GM23248 (cell line): Measurements from ENCODE around the gene PLCB4. TPM values are rescaled to one million over a fixed set of nuclear protein-coding genes. Genes with fewer than 3 reads are reported as not detected.

ENCODE experiments used
- DNase-seq: peaks from one replicate; pipeline ENCODE4 v3.0.0-alpha.2; 2015
- H2AFZ ChIP-seq: fragments of 200-600 bp; sonication (generic); 2 replicates; pipeline ENCODE4 v1.6.1; 2016; ENCODE audit warnings: antibody characterized with exemption
- H3F3A ChIP-seq: fragments of 200-600 bp; sonication (generic); 2 replicates; pipeline ENCODE4 v1.6.1; 2016; ENCODE audit warnings: mild to moderate bottlenecking, antibody characterized with exemption, mixed run types; ENCODE audit not compliant: insufficient read depth
- H3K27ac ChIP-seq: fragments of 200-600 bp; sonication (generic); 2 replicates; pipeline ENCODE4 v1.5.1; 2016; ENCODE audit warnings: mild to moderate bottlenecking
- H3K27me3 ChIP-seq: fragments of 200-600 bp; sonication (generic); replicated peaks from 2 replicates; pipeline ENCODE4 v1.6.1; 2016; ENCODE audit warnings: mild to moderate bottlenecking; ENCODE audit not compliant: insufficient read depth
- H3K36me3 ChIP-seq: fragments of 200-600 bp; sonication (generic); 2 replicates; pipeline ENCODE4 v1.6.1; 2016; ENCODE audit warnings: low read depth, mild to moderate bottlenecking
- H3K4me1 ChIP-seq: fragments of 200-600 bp; sonication (generic); 2 replicates; pipeline ENCODE4 v1.6.1; 2016; ENCODE audit warnings: mild to moderate bottlenecking; ENCODE audit not compliant: insufficient read depth
- H3K4me2 ChIP-seq: fragments of 200-600 bp; sonication (generic); one replicate; pipeline ENCODE4 v1.6.1; 2016; ENCODE audit warnings: mild to moderate bottlenecking; ENCODE audit not compliant: unreplicated experiment
- H3K4me3 ChIP-seq: fragments of 200-600 bp; sonication (generic); 2 replicates; pipeline ENCODE4 v1.5.1; 2016; ENCODE audit warnings: mild to moderate bottlenecking
- H3K79me2 ChIP-seq: fragments of 200-600 bp; sonication (generic); 2 replicates; pipeline ENCODE4 v1.6.1; 2016; ENCODE audit warnings: mild to moderate bottlenecking; ENCODE audit not compliant: insufficient read depth
- H3K9ac ChIP-seq: fragments of 200-600 bp; sonication (generic); 2 replicates; pipeline ENCODE4 v1.6.1; 2016; ENCODE audit warnings: mild to moderate bottlenecking
- H3K9me2 ChIP-seq: fragments of 200-600 bp; sonication (generic); 2 replicates; pipeline ENCODE4 v1.6.1; 2016; ENCODE audit warnings: mixed run types, mild to moderate bottlenecking, moderate library complexity; ENCODE audit not compliant: insufficient read depth
- H3K9me3 ChIP-seq: fragments of 200-600 bp; sonication (generic); one replicate; pipeline ENCODE4 v1.6.1; 2017; ENCODE audit warnings: low read depth
- H4K20me1 ChIP-seq: fragments of 200-600 bp; sonication (generic); 2 replicates; pipeline ENCODE4 v1.6.0; 2016; ENCODE audit not compliant: insufficient read depth
- EZH2 ChIP-seq: fragments of 200-600 bp; sonication (generic); IDR thresholded peaks from 2 replicates; pipeline ENCODE4 v1.6.1; 2018; ENCODE audit warnings: antibody characterized with exemption, mild to moderate bottlenecking; ENCODE audit not compliant: insufficient read depth, poor library complexity, severe bottlenecking
- EZH2phosphoT487 ChIP-seq: fragments of 200-600 bp; sonication (generic); IDR thresholded peaks from 2 replicates; pipeline ENCODE4 v1.6.1; 2018; ENCODE audit warnings: antibody characterized with exemption, moderate library complexity, mild to moderate bottlenecking, low read depth; ENCODE audit not compliant: insufficient read depth
- WGBS, 2 experiments: methylation state at CpG; one replicate each; pipeline ENCODE4 v1.1.6; 2015 to 2017; ENCODE audit warnings: low lambda C conversion rate in 2 of 2, low coverage in 1 of 2; ENCODE audit errors: missing lambda C conversion rate in 2 of 2; 5-methylcytosine and 5-hydroxymethylcytosine counted together
- in situ Hi-C: fragments of 300-500 bp; cut with MboI; formaldehyde crosslinking; loops from 2 replicates; pipeline ENCODE4 v1.15.0; 2020
- polyA plus RNA-seq: library from polyadenylated mRNA; unstranded; fragments of >200 nt; fragmentation: Nextera tagmentation; extraction: Ambion mirVana; gene quantifications from 2 replicates; pipeline ENCODE4 v1.2.1, GENCODE V29; 2016
- total RNA-seq: library from RNA; depleted of rRNA; stranded (reverse); fragments of >200 nt; shearing (Covaris generic); gene quantifications from 2 replicates; pipeline ENCODE4 v1.2.3, GENCODE V29; 2014

PLCB4 gene
- total and polyA plus RNA-seq, 2 experiments from 2014 or later = 5.0 to 9.5 TPM

DNA sequence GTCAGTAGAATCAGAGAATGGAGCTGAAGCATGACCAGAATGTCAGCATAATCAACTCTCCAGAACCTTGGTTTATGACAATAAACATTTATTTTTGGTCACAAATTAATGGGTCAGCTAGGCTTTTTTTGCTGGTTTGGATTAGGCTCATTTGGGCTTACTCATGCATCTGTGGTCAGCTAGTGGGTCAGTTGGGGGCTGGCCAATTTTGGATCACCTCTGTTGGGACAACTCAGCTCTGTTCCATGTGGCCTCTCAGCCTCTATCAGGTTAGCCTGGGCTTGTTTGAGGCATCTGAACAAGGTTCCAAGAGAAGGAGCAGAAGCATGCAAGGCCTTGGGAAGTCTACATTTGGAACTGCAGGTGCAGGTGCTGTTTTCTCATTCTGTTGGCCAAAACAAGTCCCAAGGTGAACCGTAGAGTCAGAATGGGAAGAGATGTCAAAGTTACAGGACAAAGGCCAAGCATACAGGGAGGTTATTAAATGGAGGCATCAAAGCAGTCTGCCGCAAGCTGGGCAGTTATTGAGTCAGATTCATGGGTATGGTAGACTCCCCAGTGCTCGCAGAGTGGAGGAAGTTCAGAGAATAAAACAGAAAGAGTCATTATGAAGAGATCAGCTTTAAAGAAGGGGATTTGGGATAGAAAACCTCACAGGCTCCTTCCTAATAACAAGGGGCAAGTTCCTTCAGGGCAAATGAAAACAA, 173.0 kb downstream of the PLCB4 start:
- Histone ChIP-seq H2AFZ (no peak overlapping the region), H3F3A (peaks cover 15% of the 10 kb centered on the region), H4K20me1 (no peaks in the 10 kb centered on the region), H3K27me3 (no peaks in the 10 kb centered on the region), H3K4me2 (no peak overlapping the region), H3K4me3 (no peak overlapping the region), H3K27ac (no peak overlapping the region), H3K9me3 (no peaks in the 10 kb centered on the region), H3K4me1 (peaks cover 12% of the 10 kb centered on the region), H3K36me3 (no peaks in the 10 kb centered on the region), H3K9ac (no peak overlapping the region), H3K79me2 (no peaks in the 10 kb centered on the region), H3K9me2 (no peaks in the 10 kb centered on the region)
- peak; percentile 43 for DNase-seq
- in situ Hi-C loops = no loop called here
- 98 to 100% methylated on average over 3 of the region's 3 CpGs for WGBS, 2 experiments
- TF ChIP-seq EZH2 (no peak), EZH2phosphoT487 (no peak)

DNA sequence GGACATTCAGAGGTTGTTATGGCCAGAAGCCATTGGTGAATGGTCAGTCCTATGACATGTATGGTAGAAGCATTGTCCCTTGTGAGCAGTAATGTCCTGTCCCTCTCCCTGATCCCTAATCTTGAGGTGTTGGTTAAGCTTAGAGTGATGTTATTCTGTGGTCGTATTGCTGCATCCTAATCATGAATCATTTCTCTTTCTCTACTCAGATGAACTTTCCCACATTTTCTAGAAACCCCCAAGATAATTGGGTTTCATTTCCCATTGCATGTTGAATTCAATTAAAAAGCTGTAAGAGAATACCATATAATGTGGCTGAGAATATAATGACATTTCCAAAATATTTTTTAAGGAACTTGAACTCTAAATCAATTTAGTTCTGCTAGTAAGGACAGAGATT, 175.1 kb downstream of the PLCB4 start:
- Histone ChIP-seq H3K4me1 (peaks cover 12% of the 10 kb centered on the region), H3K27me3 (no peaks in the 10 kb centered on the region), H3K4me3 (no peak overlapping the region), H3K36me3 (no peaks in the 10 kb centered on the region), H3K79me2 (no peaks in the 10 kb centered on the region), H2AFZ (no peak overlapping the region), H3K4me2 (no peak overlapping the region), H3K27ac (no peak overlapping the region), H3K9ac (no peak overlapping the region), H3F3A (peaks cover 15% of the 10 kb centered on the region), H3K9me2 (no peaks in the 10 kb centered on the region), H4K20me1 (no peaks in the 10 kb centered on the region), H3K9me3 (no peaks in the 10 kb centered on the region)
- WGBS, 2 experiments = 59 to 74% methylated on average over 1 of the region's 1 CpG
- in situ Hi-C loops = no loop called here
- no peak for DNase-seq
- no peak for TF ChIP-seq EZH2
- TF ChIP-seq EZH2phosphoT487 = no peak

DNA sequence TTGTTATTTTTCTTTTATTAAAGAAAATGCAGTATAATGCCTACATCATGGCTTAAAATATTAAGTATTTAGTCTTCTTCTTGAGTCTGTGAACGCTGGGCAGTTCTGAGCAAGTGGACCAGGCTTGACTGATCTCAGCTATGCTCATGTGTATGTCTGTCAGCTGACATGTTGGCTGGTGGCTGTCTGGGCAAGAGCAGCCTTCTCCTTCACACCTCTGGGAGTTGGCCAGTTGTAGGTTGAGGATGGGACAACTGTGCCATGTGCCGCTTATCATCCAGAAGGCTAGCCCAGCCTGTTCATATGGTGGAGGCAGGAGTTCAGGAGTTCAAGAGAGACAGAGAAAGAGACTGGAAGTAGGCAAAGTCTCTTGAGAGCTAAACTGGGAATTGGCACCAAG, 175.9 kb downstream of the PLCB4 start:
- Histone ChIP-seq H4K20me1 (no peaks in the 10 kb centered on the region), H3K36me3 (no peaks in the 10 kb centered on the region), H3K27ac (no peak overlapping the region), H3K9me3 (no peaks in the 10 kb centered on the region), H3K9ac (no peak overlapping the region), H2AFZ (no peak overlapping the region), H3K27me3 (no peaks in the 10 kb centered on the region), H3K9me2 (no peaks in the 10 kb centered on the region), H3K4me3 (no peak overlapping the region), H3K4me1 (peaks cover 12% of the 10 kb centered on the region), H3K4me2 (no peak overlapping the region), H3K79me2 (no peaks in the 10 kb centered on the region), H3F3A (peaks cover 15% of the 10 kb centered on the region)
- DNase-seq = no peak
- 80 to 98% methylated on average over 2 of the region's 2 CpGs for WGBS, 2 experiments
- in situ Hi-C loops = no loop called here
- TF ChIP-seq EZH2phosphoT487 (no peak), EZH2 (no peak)

DNA sequence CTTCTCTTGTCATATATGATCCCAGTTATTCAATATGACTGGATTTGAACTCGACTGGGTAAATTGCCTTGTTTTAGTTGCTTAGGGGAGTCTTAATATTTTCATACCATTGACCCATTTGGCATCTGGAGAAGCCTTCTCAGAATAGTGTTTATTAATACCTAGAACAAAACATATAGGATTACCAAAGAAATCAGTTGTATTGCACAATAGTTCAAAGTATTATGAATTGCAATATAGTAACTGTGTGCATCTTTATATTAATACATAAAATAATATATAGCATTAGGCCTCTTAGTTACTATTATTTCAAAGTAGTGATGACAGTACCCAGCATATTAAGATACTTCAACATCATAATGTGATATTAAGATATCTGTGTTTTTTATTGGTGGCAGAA, 177.8 kb downstream of the PLCB4 start:
- WGBS, 2 experiments = 83 to 87% methylated on average over 1 of the region's 1 CpG
- TF ChIP-seq EZH2phosphoT487 = no peak
- no peak for TF ChIP-seq EZH2
- Histone ChIP-seq H3K4me1 (no peaks in the 10 kb centered on the region), H3K27ac (no peak overlapping the region), H2AFZ (no peak overlapping the region), H3K27me3 (no peaks in the 10 kb centered on the region), H3K9me2 (no peaks in the 10 kb centered on the region), H3K9me3 (no peaks in the 10 kb centered on the region), H3K4me3 (no peak overlapping the region), H4K20me1 (no peaks in the 10 kb centered on the region), H3K9ac (no peak overlapping the region), H3K79me2 (no peaks in the 10 kb centered on the region), H3F3A (0 out of 2 replicates have a peak, but pooled peaks cover under 1% of the 10 kb centered on the region), H3K36me3 (no peaks in the 10 kb centered on the region), H3K4me2 (no peak overlapping the region)
- in situ Hi-C loops = no loop called here
- DNase-seq = no peak
